ENCODE measurements around the gene TPP1. TPM values are rescaled to one million over a fixed set of nuclear protein-coding genes. Genes with fewer than 3 reads are reported as not detected.
A peak's percentile ranks its signal among the peaks of the same experiment; 100 is the strongest.

Gene TPP1
- total and polyA plus RNA-seq, 2 of the 13 experiments (the other 11 are each of a cell fraction or from before 2014, with no cell fraction given), result 13.9 to 74.6 TPM

DNA sequence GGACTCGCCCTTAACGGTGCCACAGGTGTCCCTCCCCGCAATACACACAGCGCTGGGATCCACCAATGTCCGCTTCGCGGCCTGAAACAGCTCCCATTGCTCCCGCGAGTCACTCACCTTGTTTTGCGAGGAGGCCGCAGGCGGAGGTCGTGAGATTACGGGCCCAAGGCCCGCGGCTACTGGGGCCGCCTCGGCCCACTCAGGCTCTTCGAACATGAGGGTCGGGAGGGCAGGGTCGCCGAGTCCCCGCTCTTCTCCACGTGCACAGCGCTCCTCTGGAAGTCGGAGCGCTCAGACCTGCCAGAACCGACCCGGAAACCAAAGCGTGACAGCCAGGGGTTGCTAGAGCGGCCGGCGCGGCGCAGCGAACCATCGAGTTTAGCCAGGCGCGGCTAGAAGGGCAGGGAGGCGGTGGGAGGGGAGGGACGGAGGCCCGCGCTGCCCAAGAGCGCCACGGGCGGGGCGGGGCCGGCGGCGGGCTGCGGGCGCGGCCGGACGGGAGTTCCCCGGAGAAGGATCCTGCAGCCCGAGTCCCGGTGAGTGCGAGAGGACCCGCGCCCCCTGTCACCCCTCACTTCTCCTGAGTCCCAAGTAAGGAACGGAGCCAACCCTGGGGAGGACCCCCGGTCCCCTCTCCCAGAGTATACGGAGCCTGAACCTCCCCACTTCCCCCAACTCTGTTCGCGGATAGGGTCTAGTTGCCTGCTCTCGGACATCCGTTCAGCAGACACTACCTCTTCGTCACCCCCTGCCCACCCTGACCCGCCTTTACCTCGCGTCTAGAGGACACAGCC lies 15.7 kb downstream of the TPP1 start, which contains the start of the genes ILK and RRP8 (continued):
- TF ChIP-seq ZNF703 (CRISPR knock-in tag; IDR thresholded peaks at IDR 0.05; ENCODE audit: borderline replicate concordance), result no peak
- TF ChIP-seq, protein P1, sequence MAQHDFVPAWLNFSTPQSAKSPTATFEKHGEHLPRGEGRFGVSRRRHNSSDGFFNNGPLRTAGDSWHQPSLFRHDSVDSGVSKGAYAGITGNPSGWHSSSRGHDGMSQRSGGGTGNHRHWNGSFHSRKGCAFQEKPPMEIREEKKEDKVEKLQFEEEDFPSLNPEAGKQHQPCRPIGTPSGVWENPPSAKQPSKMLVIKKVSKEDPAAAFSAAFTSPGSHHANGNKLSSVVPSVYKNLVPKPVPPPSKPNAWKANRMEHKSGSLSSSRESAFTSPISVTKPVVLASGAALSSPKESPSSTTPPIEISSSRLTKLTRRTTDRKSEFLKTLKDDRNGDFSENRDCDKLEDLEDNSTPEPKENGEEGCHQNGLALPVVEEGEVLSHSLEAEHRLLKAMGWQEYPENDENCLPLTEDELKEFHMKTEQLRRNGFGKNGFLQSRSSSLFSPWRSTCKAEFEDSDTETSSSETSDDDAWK (CRISPR knock-in tag; IDR thresholded peaks at IDR 0.05), result no peak
- no peak for TF ChIP-seq ZNF230 (CRISPR knock-in tag; IDR thresholded peaks at IDR 0.05)
- peak; percentile 88 for TF ChIP-seq RBFOX2 (IDR thresholded peaks at IDR 0.05; ENCODE audit: low read depth, low read length)
- TF ChIP-seq ZNF468 (CRISPR knock-in tag; IDR thresholded peaks at IDR 0.05), result no peak
- no peak for TF ChIP-seq TBL1XR1 (IDR thresholded peaks at IDR 0.05; ENCODE audit: borderline replicate concordance, low read length, partially characterized antibody)
- TF ChIP-seq PHF20 (CRISPR knock-in tag; IDR thresholded peaks at IDR 0.05), result peak; percentile 92
- TF ChIP-seq ELF1 (CRISPR knock-in tag; IDR thresholded peaks at IDR 0.05), result peak; percentile 96
- TF ChIP-seq PLRG1 (conservative IDR thresholded peaks at IDR 0.05), result no peak
- TF ChIP-seq THYN1 (CRISPR knock-in tag; IDR thresholded peaks at IDR 0.05; ENCODE audit: borderline replicate concordance, low read depth), result no peak
- TF ChIP-seq ZNF768 (CRISPR knock-in tag; IDR thresholded peaks at IDR 0.05), result peak; percentile 75
- TF ChIP-seq BRCA1 (CRISPR knock-in tag; IDR thresholded peaks at IDR 0.05), result no peak
- TF ChIP-seq, protein P2, sequence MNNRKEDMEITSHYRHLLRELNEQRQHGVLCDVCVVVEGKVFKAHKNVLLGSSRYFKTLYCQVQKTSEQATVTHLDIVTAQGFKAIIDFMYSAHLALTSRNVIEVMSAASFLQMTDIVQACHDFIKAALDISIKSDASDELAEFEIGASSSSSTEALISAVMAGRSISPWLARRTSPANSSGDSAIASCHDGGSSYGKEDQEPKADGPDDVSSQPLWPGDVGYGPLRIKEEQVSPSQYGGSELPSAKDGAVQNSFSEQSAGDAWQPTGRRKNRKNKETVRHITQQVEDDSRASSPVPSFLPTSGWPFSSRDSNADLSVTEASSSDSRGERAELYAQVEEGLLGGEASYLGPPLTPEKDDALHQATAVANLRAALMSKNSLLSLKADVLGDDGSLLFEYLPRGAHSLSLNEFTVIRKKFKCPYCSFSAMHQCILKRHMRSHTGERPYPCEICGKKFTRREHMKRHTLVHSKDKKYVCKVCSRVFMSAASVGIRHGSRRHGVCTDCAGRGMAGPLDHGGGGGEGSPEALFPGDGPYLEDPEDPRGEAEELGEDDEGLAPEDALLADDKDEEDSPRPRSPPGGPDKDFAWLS (CRISPR knock-in tag; IDR thresholded peaks at IDR 0.05; ENCODE audit: borderline replicate concordance), result no peak
- peak; percentile 88 for TF ChIP-seq ZNF205 (CRISPR knock-in tag; IDR thresholded peaks at IDR 0.05)
- no peak for TF ChIP-seq SNAI1 (CRISPR knock-in tag; IDR thresholded peaks at IDR 0.05; ENCODE audit: borderline replicate concordance)
- TF ChIP-seq, protein P3, sequence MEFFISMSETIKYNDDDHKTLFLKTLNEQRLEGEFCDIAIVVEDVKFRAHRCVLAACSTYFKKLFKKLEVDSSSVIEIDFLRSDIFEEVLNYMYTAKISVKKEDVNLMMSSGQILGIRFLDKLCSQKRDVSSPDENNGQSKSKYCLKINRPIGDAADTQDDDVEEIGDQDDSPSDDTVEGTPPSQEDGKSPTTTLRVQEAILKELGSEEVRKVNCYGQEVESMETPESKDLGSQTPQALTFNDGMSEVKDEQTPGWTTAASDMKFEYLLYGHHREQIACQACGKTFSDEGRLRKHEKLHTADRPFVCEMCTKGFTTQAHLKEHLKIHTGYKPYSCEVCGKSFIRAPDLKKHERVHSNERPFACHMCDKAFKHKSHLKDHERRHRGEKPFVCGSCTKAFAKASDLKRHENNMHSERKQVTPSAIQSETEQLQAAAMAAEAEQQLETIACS (CRISPR knock-in tag; IDR thresholded peaks at IDR 0.05), result no peak
- TF ChIP-seq ZFP41 (CRISPR knock-in tag; IDR thresholded peaks at IDR 0.05; ENCODE audit: borderline replicate concordance), result no peak
- TF ChIP-seq JARID2 (CRISPR knock-in tag; IDR thresholded peaks at IDR 0.05; ENCODE audit: insufficient replicate concordance), result no peak
- TF ChIP-seq, protein P4, sequence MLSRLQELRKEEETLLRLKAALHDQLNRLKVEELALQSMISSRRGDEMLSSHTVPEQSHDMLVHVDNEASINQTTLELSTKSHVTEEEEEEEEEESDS (CRISPR knock-in tag; IDR thresholded peaks at IDR 0.05; ENCODE audit: borderline replicate concordance), result peak; percentile 61; the same call in 1 of the 2 replicates
- no peak for TF ChIP-seq KLF9 (CRISPR knock-in tag; IDR thresholded peaks at IDR 0.05; ENCODE audit: low read depth)
- TF ChIP-seq, protein P5, sequence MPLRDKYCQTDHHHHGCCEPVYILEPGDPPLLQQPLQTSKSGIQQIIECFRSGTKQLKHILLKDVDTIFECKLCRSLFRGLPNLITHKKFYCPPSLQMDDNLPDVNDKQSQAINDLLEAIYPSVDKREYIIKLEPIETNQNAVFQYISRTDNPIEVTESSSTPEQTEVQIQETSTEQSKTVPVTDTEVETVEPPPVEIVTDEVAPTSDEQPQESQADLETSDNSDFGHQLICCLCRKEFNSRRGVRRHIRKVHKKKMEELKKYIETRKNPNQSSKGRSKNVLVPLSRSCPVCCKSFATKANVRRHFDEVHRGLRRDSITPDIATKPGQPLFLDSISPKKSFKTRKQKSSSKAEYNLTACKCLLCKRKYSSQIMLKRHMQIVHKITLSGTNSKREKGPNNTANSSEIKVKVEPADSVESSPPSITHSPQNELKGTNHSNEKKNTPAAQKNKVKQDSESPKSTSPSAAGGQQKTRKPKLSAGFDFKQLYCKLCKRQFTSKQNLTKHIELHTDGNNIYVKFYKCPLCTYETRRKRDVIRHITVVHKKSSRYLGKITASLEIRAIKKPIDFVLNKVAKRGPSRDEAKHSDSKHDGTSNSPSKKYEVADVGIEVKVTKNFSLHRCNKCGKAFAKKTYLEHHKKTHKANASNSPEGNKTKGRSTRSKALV (CRISPR knock-in tag; IDR thresholded peaks at IDR 0.05), result peak; percentile 63; the same call in 1 of the 2 replicates

Measured in HepG2 (cell line).